NCI-H510A (cell line): ENCODE results near the gene TBXT.
"Not testable (repeated sequence)": the region's sequence is repeated elsewhere in the genome, so short reads cannot be mapped to it uniquely, and the experiment has no call there.

Source experiments
- DNase-seq: peaks from one replicate; lab custom pipeline; 2025; lab: John Stamatoyannopoulos, UW

The TBXT gene

DNA sequence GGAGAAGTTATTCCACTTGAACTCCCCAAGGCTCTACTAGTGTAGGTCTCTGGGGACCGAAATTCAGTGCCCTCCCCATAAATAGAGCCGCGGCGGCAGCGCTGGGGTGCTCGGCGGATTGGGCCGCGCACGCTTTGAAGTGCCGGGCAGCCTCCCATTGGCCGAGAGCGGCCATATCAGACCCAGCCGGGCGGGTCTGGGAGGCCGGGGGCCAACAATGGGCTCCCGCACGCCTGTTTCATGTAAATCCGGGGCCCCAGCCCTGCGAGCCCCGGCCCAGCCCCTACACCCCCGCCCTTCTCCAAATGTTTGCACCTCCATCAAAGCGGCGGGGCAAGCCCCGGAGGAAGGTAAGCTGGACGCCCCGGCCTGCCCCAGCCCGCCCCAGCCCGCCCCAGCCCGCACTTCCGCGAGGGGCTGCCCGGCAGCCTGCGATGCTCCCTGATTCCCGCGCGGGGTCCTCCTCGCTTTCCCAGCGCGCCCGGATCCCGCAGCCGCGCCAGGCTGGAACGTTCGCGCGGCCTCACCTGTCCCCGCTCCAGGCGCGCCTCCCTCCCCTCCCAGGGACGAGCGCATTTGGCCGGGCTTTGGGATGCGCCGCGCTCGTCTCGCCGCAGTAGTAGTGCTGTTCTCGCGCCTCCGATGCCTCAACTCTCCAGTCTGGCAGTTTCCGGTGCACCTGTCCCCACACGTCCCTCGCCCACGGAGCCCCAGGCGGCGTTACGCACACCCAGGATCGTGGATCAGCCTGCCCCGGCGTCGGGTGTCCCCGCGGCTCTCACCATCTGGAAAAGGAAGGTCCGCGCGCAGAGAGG lies at the start of gene TBXT:
TSS of gene TBXT (minus strand) at position 51 of the 815 bp plus-strand sequence. CDS start 260 bp downstream, outside the sequence.
- peak; percentile 33 for DNase-seq

DNA sequence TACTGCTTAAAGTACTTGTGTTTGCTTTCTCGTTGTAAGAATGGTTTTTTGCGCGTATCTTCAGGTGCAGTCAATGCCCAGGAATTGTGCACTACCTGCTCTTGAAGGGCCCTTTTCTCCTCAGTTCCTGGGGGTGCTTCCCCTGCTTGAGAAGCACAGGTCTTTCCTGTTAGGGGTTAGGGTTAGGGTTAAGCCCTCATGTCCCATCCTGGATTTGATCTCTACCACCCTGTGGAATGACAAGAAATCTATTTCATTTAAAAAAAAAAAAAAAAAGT lies 39.6 kb upstream of the TBXT start:
- DNase-seq, result no peak

DNA sequence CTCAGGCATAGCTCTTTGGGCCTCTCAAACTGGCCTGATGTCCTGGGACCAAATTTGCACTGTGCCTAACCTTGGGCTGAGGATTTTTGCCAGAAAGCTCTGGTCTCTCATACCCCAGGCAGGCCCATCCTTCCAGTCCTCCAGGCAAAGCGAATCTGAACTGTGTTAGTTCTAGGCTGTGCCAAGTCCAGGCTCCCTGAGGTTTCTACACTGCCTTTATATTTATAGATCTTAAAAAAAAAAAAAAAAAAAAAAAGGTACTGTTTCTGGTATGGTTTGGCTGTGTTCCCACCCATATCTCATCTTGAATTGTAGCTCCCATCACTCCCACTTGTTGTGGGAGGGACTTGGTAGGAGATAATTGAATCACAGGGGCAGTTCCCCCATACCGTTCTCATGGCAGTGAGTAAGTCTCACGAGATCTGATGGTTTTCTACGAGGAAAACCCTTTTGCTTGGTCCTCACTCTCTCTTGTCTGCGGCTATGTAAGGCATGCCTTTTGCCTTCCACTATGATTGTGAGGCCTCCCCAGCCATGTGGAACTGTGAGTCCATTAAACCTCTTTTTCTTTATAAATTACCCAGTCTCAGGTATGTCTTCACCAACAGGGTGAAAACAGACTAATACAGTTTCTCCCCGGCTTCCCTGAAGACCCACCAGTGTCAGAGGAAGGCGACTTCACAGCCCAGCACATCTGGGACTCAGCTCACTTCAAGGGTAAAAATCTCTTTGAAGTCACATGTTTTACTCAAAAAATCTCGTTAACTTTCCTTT lies 39.0 kb upstream of the TBXT start:
- no peak for DNase-seq

- DNase-seq, result no peak
Observed at GRCh38 chr6:166206066-166206465, 38.4 kb upstream of the TBXT start.

DNA sequence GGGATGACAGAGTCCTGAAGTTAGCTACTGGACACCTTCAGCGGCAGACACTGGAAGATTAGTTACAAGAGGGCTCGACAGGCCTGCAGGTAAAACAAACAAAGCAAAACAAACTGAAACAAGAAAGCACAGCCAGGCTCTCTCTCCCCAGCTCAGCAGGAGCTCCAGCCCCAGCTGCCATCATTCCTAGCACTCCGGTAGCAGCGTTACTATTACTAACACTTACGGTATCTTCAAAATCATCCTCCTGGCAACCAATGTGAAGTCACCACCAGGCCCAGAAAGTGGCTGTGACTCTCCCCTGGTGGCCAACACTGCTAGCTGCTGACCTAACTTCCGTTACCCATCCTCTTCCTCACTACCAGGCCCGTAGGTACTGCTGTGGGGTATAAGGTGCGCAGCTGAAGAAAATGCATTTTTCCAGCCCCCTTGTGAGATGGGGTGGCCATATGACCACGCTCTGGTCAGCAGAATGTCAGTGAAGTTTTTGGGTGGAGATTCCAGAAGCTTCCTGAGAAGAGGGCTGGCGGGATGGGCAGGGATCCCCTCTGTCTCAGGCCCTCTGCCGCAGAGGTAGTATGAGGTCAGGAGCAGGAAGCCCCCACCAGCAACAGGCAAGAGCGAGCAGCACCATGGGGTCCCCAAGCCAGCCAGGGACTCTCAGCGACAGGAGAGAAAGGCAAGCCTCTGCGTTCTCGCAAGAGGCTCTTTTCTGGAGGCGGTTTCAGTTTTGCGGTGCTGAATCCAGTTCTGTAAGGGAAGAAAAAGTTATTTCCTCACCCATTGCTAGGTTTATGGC lies 37.4 kb upstream of the TBXT start:
- DNase-seq, result peak; percentile 36

DNA sequence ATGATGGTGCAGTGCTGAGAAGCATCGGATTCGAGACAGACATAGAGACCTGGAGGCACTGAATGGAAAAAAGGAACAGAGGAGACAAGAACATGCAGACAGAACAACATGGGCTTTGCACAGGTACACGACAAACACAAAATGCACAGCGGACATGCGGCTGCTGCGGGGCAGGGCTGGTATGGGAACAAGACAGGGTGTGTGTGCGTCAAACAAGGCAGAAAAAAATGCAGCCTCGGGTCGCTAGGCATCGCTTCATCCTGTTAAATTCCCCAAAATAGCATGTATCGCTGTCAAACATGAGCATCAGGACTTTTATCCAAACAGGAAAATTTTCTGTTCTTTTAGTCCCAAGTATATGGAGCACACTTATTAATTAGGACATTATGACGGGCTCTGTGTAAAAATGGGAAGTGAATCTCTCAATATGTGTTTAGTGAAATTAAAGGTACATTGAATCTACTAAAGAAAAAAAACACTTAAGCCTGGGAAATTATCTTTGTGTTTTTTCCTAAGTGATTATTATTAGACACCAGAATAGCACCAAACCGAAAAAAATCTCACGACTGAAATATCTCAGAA lies 36.1 kb upstream of the TBXT start:
- DNase-seq, result no peak

DNA sequence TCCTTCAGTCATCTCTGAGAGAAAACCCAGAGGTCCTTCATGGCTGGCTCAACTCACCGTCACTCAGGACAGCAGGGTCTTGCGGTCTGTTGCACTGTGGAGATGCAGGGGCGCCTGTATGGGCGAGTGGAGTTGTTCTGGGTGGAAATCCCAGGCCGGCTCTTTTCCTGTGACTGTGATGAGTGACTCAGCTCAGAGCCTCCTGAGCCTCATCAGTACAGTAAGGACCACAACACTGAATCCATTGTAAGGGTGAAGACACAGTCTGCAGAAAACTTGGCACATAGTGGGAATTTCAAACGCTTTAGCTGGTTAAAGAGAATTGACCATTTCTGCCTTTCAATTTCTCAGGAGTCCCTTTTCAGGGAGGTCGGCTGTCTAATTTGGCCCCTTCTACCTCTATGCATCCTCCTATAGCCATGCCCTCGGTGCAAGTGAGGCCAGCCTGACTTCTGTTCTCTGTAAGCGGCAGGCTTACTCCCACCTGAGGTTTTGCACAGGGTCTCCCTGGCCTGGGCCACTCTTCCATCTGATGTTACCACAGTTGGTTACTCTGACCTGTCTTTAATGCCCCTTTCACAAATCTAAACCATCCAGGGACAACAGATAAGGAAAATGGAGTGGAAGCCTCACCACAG lies 35.5 kb upstream of the TBXT start:
- no peak for DNase-seq

DNA sequence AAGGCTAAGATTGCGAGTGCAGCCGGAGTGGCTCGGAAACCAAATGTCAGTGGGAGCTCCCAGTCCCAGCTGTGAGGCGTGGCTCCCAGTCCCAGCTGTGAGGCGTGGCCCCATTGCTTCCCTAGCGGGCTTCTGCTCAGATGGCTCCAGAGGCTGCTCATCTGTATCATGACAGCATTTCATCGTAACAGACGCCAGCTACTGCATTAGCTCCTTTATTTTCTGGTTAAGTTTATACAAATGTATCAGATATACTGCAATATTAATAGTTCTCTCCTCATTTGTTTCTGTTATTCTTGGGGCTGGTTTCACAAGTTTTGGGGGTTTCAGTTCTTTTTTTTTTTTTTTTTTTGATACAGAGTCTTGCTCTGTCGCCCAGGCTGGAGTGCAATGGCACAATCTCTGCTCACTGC lies 34.7 kb upstream of the TBXT start:
- no peak for DNase-seq

GRCh38 chr6:166201878-166202277 lies 34.2 kb upstream of the TBXT start:
- no peak for DNase-seq

DNA sequence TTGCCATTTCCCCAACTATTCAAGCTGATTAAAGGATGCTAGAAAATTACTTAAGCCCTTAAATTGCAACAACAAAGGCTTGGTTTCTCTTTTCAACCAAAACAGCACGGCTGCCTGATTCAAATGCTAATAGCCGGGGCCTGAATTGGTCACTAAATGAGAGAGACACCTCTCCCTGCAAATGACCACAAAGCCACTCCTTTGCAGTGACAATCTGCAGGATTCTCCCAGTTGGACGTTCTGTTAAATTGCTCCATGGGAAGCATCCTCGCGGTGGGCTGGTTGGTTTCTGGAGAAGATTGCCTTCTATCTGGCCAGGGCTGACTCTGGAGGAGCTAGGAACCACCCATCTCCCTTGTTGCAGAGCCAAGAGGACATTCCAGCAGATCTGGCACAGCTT lies 29.7 kb upstream of the TBXT start:
- no peak for DNase-seq

DNA sequence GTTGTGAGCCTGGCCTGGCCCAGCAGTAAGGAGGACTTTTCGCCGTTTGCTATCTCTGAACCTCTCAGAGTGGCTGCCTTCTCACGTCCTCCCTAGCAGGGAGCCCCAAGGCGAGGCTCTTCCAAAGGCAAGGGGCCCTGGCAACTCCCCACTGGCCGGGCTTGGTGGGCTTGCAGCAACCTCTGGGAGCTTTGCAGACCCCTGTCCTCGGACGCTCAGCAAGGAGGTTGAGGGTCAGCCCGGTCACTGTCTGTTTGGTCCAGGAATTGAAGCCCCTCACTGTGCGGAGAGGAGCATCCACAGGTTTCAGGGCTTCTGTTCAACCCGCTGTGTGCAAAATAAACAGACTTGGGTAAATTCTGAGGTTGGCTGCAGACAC lies 28.2 kb upstream of the TBXT start:
- no peak for DNase-seq

DNA sequence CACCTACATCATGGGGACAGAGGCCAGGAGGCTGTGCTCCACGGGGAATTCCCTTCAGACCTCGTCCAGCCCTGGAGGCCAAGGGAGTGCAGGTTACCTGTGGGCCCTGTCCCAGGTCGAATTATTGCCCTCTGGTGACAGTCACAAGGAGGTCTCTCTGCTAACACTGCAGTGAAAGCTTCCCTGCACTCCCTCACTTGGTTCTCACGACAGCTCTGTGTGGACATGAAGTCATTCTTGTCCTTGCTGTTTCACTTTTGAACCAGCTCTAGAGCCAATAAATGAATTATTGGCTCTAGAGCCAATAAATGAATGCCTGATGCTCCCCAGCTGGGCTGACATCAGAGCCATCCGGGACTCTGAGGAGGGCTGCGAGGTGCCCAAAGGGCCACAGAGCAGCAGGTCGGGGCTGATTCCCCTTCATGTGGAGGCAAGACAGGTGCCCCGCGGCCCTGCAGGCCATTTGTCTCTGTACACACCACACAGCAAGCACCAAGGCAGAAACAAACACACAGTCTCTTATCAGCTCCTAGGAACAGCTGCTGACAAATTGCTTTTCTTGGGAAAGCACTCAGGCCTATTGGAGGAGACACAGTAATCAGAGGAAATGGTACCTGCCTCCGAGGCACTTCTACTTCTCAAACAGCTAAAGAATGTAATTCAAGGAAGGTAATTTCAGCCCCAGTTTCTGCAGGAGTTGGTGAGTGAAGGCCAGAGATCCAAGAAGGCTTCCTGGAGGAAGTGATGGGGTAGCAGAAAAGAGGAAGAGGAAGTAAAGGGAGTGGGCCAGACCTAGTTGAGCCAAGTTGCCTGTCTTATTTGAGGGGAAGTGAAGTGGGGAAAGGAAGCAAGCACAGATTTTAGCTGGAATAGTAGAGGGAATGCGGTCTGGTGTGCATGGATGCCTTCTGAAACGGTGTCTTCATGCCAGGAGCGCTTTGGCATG lies 27.5 kb upstream of the TBXT start:
- DNase-seq, result no peak

DNA sequence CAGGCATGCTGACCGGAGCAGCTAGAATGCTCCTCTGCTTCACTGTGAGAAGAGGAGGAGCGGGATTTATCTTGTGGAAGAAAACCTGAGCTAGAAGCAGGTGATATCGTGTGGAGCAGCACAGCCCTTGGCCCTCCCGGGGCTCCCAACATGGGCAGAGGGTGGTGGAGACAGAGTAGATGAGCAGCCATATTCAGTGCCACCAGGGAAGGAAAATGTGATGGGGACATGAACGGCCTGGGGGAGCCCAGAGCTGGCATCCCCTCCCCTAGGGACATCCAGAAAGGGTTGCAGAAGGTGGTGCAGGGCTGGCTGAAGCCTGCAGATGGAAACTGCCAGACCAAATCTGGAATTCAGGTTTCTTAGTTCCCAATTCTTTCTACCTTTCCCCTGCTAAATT lies 24.9 kb upstream of the TBXT start:
- no peak for DNase-seq

DNA sequence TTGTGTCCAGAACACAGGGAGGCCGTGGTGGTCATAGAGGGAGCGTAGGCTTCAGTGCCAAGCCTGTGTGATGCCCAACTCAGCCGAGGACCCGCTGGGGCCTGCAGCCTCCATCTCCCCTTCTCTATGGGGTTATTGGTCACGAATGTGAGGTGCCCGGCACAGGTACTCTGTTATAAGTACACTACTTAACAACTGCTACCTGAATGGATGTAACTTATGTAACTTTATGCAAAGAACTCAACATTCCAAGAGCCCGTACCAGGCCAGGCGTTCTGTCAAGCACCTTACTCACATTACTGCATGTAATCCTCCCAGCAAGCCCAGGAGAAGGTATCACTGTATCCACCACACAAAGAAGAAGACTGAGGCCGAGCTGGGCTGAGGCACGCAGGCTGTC lies 24.5 kb upstream of the TBXT start:
- no peak for DNase-seq

GRCh38 chr6:166179704-166180103 lies 12.1 kb upstream of the TBXT start:
- DNase-seq, result no peak

GRCh38 chr6:166176106-166176505 lies 8.5 kb upstream of the TBXT start:
- DNase-seq, result no peak

GRCh38 chr6:166175093-166175492 lies 7.4 kb upstream of the TBXT start:
- DNase-seq, result not testable (repeated sequence)

- DNase-seq, result no peak
Observed at GRCh38 chr6:166174031-166174430, 6.4 kb upstream of the TBXT start.

GRCh38 chr6:166173281-166173951 lies 5.8 kb upstream of the TBXT start:
- DNase-seq, result peak; percentile 76

- DNase-seq, result no peak
Observed at GRCh38 chr6:166172546-166172945, 4.9 kb upstream of the TBXT start.
